ENCODE results near the gene RAP1GDS1. TPM values are rescaled to one million over a fixed set of nuclear protein-coding genes. Genes with fewer than 3 reads are reported as not detected.
A peak's percentile ranks its signal among the peaks of the same experiment; 100 is the strongest.
"Not testable (repeated sequence)": the region's sequence is repeated elsewhere in the genome, so short reads cannot be mapped to it uniquely, and the experiment has no call there.

RAP1GDS1 gene
- total RNA-seq, 2 experiments from 2014 or later = 46.1 to 50.4 TPM

GRCh38 chr4:98261405-98262291 is 464 bp downstream of the RAP1GDS1 start:
- Mint-ChIP-seq H3K36me3 (ENCODE audit: low read depth) (peaks cover 20% of the 10 kb centered on the region), H3K27ac (peak overlapping the region; percentile 86), H3K9me3 (no peaks in the 10 kb centered on the region), H3K4me1 (peaks cover 44% of the 10 kb centered on the region), H3K4me3 (peak overlapping the region; percentile 96), H3K27me3 (no peaks in the 10 kb centered on the region)
- ChIA-PET CTCF (interaction anchor here (0.7 to 1.4 kb wide), 8 partner anchors 8 to 734 kb away, joined by 3 to 5 read pairs (median 3); partner anchors contain the start of genes EIF4E, METAP1, STPG2 and TSPAN5), POLR2A (interaction anchor here (0.7 to 3.8 kb wide), 24 partner anchors 9 to 794 kb away, joined by 3 to 32 read pairs (median 5); partner anchors contain the start of genes EIF4E, METAP1, STPG2 and TSPAN5)
- DNase-seq = peak; percentile 42

- H3K4me3 Mint-ChIP-seq = peak overlapping the region; percentile 96
- DNase-seq = no peak
- peaks cover 28% of the 10 kb centered on the region for H3K36me3 Mint-ChIP-seq (ENCODE audit: low read depth)
- H3K4me1 Mint-ChIP-seq = peaks cover 44% of the 10 kb centered on the region
- ChIA-PET CTCF (interaction anchor here (1.1 to 1.3 kb wide), 2 partner anchors 205 to 396 kb away, joined by 3 to 5 read pairs; partner anchors contain the start of gene TSPAN5), POLR2A (interaction anchor here (0.8 to 3.8 kb wide), 14 partner anchors 21 to 794 kb away, joined by 3 to 32 read pairs (median 6); partner anchors contain the start of genes EIF4E, METAP1 and TSPAN5)
- peak overlapping the region; percentile 86 for H3K27ac Mint-ChIP-seq
- no peaks in the 10 kb centered on the region for H3K27me3 Mint-ChIP-seq
- H3K9me3 Mint-ChIP-seq = peaks cover 5% of the 10 kb centered on the region
Observed at GRCh38 chr4:98262431-98262830, 1.2 kb downstream of the RAP1GDS1 start.

GRCh38 chr4:98267498-98267897 is 6.3 kb downstream of the RAP1GDS1 start:
- H3K36me3 Mint-ChIP-seq (ENCODE audit: low read depth) = peaks cover 58% of the 10 kb centered on the region
- H3K4me3 Mint-ChIP-seq = no peak overlapping the region
- peaks cover 30% of the 10 kb centered on the region for H3K4me1 Mint-ChIP-seq
- no peak overlapping the region for H3K27ac Mint-ChIP-seq
- peaks cover 14% of the 10 kb centered on the region for H3K9me3 Mint-ChIP-seq
- DNase-seq = no peak
- ChIA-PET POLR2A (no interaction called here), CTCF (no interaction called here)
- no peaks in the 10 kb centered on the region for H3K27me3 Mint-ChIP-seq

- no peak for DNase-seq
- H3K4me3 Mint-ChIP-seq = no peak overlapping the region
- H3K9me3 Mint-ChIP-seq = peaks cover 20% of the 10 kb centered on the region
- H3K4me1 Mint-ChIP-seq = peaks cover 14% of the 10 kb centered on the region
- peaks cover 42% of the 10 kb centered on the region for H3K36me3 Mint-ChIP-seq (ENCODE audit: low read depth)
- ChIA-PET CTCF (no interaction called here), POLR2A (no interaction called here)
- H3K27ac Mint-ChIP-seq = no peak overlapping the region
- no peaks in the 10 kb centered on the region for H3K27me3 Mint-ChIP-seq
Observed at GRCh38 chr4:98275145-98275544, 14.0 kb downstream of the RAP1GDS1 start.

GRCh38 chr4:98283219-98284189 is 22.3 kb downstream of the RAP1GDS1 start:
- Mint-ChIP-seq H3K9me3 (peaks cover 10% of the 10 kb centered on the region), H3K27me3 (no peaks in the 10 kb centered on the region), H3K4me1 (peaks cover 37% of the 10 kb centered on the region), H3K27ac (peak overlapping the region; percentile 49), H3K36me3 (ENCODE audit: low read depth) (peaks cover 26% of the 10 kb centered on the region), H3K4me3 (no peak overlapping the region)
- no peak for DNase-seq
- POLR2A ChIA-PET = interaction anchor here (2.9 kb wide), 1 partner anchor 22 kb away, joined by 14 read pairs; the partner anchor contains the start of gene RAP1GDS1
- CTCF ChIA-PET = interaction anchor here (0.7 kb wide), 1 partner anchor 11 kb away, joined by 3 read pairs; no protein-coding TSS in a partner anchor

- CTCF ChIA-PET = no interaction called here
- H3K36me3 Mint-ChIP-seq (ENCODE audit: low read depth) = peaks cover 25% of the 10 kb centered on the region
Observed at GRCh38 chr4:98284640-98285046, 23.5 kb downstream of the RAP1GDS1 start.

GRCh38 chr4:98285676-98286075 is 24.5 kb downstream of the RAP1GDS1 start:
- CTCF ChIA-PET = no interaction called here
- Mint-ChIP-seq H3K4me3 (no peak overlapping the region), H3K36me3 (ENCODE audit: low read depth) (peaks cover 20% of the 10 kb centered on the region), H3K27ac (no peak overlapping the region), H3K4me1 (peaks cover 50% of the 10 kb centered on the region), H3K27me3 (no peaks in the 10 kb centered on the region), H3K9me3 (peaks cover 3% of the 10 kb centered on the region)
- DNase-seq = no peak
- POLR2A ChIA-PET = interaction anchor here (1.7 kb wide), 1 partner anchor 24 kb away, joined by 5 read pairs; the partner anchor contains the start of gene RAP1GDS1

More at GRCh38 chr4:98284640-98285046, 23.5 kb downstream of the RAP1GDS1 start:
- H3K4me1 Mint-ChIP-seq = peaks cover 46% of the 10 kb centered on the region
- no peak overlapping the region for H3K4me3 Mint-ChIP-seq
- peaks cover 9% of the 10 kb centered on the region for H3K9me3 Mint-ChIP-seq
- POLR2A ChIA-PET = interaction anchor here (2.9 kb wide), 1 partner anchor 23 kb away, joined by 14 read pairs; the partner anchor contains the start of gene RAP1GDS1
- no peak for DNase-seq
- H3K27ac Mint-ChIP-seq = no peak overlapping the region
- no peaks in the 10 kb centered on the region for H3K27me3 Mint-ChIP-seq

- ChIA-PET POLR2A (no interaction called here), CTCF (no interaction called here)
- Mint-ChIP-seq H3K4me3 (no peak overlapping the region), H3K27ac (no peak overlapping the region), H3K9me3 (no peaks in the 10 kb centered on the region), H3K36me3 (ENCODE audit: low read depth) (peaks cover 10% of the 10 kb centered on the region), H3K4me1 (peaks cover 42% of the 10 kb centered on the region), H3K27me3 (no peaks in the 10 kb centered on the region)
- DNase-seq = no peak
Observed at GRCh38 chr4:98287328-98287727, 26.1 kb downstream of the RAP1GDS1 start.

- Mint-ChIP-seq H3K27ac (peak overlapping the region; percentile 32), H3K4me1 (peaks cover 34% of the 10 kb centered on the region)
- POLR2A ChIA-PET = interaction anchor here (1.6 to 2.0 kb wide), 2 partner anchors 28 to 159 kb away, joined by 4 to 11 read pairs; partner anchors contain the start of gene RAP1GDS1
Observed at GRCh38 chr4:98288671-98289070, 27.5 kb downstream of the RAP1GDS1 start.

GRCh38 chr4:98289375-98289774 is 28.2 kb downstream of the RAP1GDS1 start:
- CTCF ChIA-PET = interaction anchor here (0.7 kb wide), 3 partner anchors 17 to 1274 kb away, joined by 3 read pairs; partner anchors contain the start of gene TRMT10A

More at GRCh38 chr4:98288671-98289070, 27.5 kb downstream of the RAP1GDS1 start:
- CTCF ChIA-PET; H3K27me3 Mint-ChIP-seq; DNase-seq; H3K9me3 Mint-ChIP-seq; H3K4me3 Mint-ChIP-seq; H3K36me3 Mint-ChIP-seq (ENCODE audit: low read depth): not testable (repeated sequence)

GRCh38 chr4:98290511-98290910 is 29.3 kb downstream of the RAP1GDS1 start:
- H3K36me3 Mint-ChIP-seq (ENCODE audit: low read depth) = peaks cover 23% of the 10 kb centered on the region
- H3K27me3 Mint-ChIP-seq = no peaks in the 10 kb centered on the region
- peaks cover 27% of the 10 kb centered on the region for H3K4me1 Mint-ChIP-seq
- no peak overlapping the region for H3K4me3 Mint-ChIP-seq
- ChIA-PET POLR2A (interaction anchor here (1.4 to 2.0 kb wide), 2 partner anchors 29 to 638 kb away, joined by 4 to 11 read pairs; partner anchors contain the start of genes EIF4E and RAP1GDS1), CTCF (no interaction called here)
- DNase-seq = no peak
- no peaks in the 10 kb centered on the region for H3K9me3 Mint-ChIP-seq
- no peak overlapping the region for H3K27ac Mint-ChIP-seq

More at GRCh38 chr4:98289375-98289774, 28.2 kb downstream of the RAP1GDS1 start:
- peak overlapping the region; percentile 17 for H3K27ac Mint-ChIP-seq
- no peaks in the 10 kb centered on the region for H3K27me3 Mint-ChIP-seq
- H3K36me3 Mint-ChIP-seq (ENCODE audit: low read depth) = peaks cover 14% of the 10 kb centered on the region
- peaks cover 32% of the 10 kb centered on the region for H3K4me1 Mint-ChIP-seq
- H3K9me3 Mint-ChIP-seq = no peaks in the 10 kb centered on the region
- peak overlapping the region; percentile 11 for H3K4me3 Mint-ChIP-seq
- POLR2A ChIA-PET = interaction anchor here (1.4 to 2.0 kb wide), 3 partner anchors 28 to 639 kb away, joined by 4 to 11 read pairs (median 4); partner anchors contain the start of genes EIF4E and RAP1GDS1
- DNase-seq = no peak
